ENCODE data around the gene TRIM7. TPM values are rescaled to one million over a fixed set of nuclear protein-coding genes. Genes with fewer than 3 reads are reported as not detected.

The TRIM7 gene
- total and polyA plus RNA-seq, 9 of the 15 experiments (the other 6 are each of a cell fraction or from before 2014, with no cell fraction given): 2.6 to 14.9 (median 8.9) TPM

GRCh38 chr5:181223729-181224389 lies 18.9 kb upstream of the TRIM7 start (continued):
- TF ChIP-seq SMARCA5 (IDR thresholded peaks at IDR 0.05) (0 out of 2 replicates have a peak, but pooled peaks have one; percentile 70), ARID2 (IDR thresholded peaks at IDR 0.05) (0 out of 2 replicates have a peak, but pooled peaks have one; percentile 49), DMBX1 (CRISPR knock-in tag; IDR thresholded peaks at IDR 0.05; ENCODE audit: borderline replicate concordance) (no peak), TAF7 (tag; IDR thresholded peaks at IDR 0.05) (no peak), STAG1 (CRISPR knock-in tag; IDR thresholded peaks at IDR 0.05; ENCODE audit: borderline replicate concordance) (no peak), POLR2A (conservative IDR thresholded peaks at IDR 0.05) (peak; percentile 10; the same call in 1 of the 2 replicates), TSC22D4 (tag; IDR thresholded peaks at IDR 0.05) (no peak), RREB1 (CRISPR knock-in tag; IDR thresholded peaks at IDR 0.05) (no peak), RNF2 (IDR thresholded peaks at IDR 0.05) (no peak), ZNF785 (CRISPR knock-in tag; IDR thresholded peaks at IDR 0.05) (no peak), SNAPC5 (CRISPR knock-in tag; IDR thresholded peaks at IDR 0.05) (no peak), MAZ (CRISPR knock-in tag; conservative IDR thresholded peaks at IDR 0.05 in 1 of 2, IDR thresholded peaks at IDR 0.05 in 1 of 2) (0 out of 4 replicates have a peak, but pooled peaks of 1 of the 2 experiments have one; percentile 23), CREB1 (IDR thresholded peaks at IDR 0.05) (no peak), CREB1 (CRISPR knock-in tag; IDR thresholded peaks at IDR 0.05) (no peak), SRSF9 (IDR thresholded peaks at IDR 0.05; ENCODE audit: borderline replicate concordance, low read depth, low read length) (no peak), GATAD2A (IDR thresholded peaks at IDR 0.05) (no peak), ZNF184 (CRISPR knock-in tag; IDR thresholded peaks at IDR 0.05) (no peak), ATF2 (CRISPR knock-in tag; IDR thresholded peaks at IDR 0.05) (no peak), ZNF212 (CRISPR knock-in tag; IDR thresholded peaks at IDR 0.05) (no peak), MCM7 (IDR thresholded peaks at IDR 0.05) (no peak), GATAD2B (IDR thresholded peaks at IDR 0.05; ENCODE audit: borderline replicate concordance) (0 out of 2 replicates have a peak, but pooled peaks have one; percentile 14), ZNF561 (CRISPR knock-in tag; conservative IDR thresholded peaks at IDR 0.05) (no peak), HOXB6 (CRISPR knock-in tag; IDR thresholded peaks at IDR 0.05; ENCODE audit: borderline replicate concordance) (no peak)
